ENCODE results near the gene DHX16.
A peak's percentile ranks its signal among the peaks of the same experiment; 100 is the strongest.

DHX16 gene

DNA sequence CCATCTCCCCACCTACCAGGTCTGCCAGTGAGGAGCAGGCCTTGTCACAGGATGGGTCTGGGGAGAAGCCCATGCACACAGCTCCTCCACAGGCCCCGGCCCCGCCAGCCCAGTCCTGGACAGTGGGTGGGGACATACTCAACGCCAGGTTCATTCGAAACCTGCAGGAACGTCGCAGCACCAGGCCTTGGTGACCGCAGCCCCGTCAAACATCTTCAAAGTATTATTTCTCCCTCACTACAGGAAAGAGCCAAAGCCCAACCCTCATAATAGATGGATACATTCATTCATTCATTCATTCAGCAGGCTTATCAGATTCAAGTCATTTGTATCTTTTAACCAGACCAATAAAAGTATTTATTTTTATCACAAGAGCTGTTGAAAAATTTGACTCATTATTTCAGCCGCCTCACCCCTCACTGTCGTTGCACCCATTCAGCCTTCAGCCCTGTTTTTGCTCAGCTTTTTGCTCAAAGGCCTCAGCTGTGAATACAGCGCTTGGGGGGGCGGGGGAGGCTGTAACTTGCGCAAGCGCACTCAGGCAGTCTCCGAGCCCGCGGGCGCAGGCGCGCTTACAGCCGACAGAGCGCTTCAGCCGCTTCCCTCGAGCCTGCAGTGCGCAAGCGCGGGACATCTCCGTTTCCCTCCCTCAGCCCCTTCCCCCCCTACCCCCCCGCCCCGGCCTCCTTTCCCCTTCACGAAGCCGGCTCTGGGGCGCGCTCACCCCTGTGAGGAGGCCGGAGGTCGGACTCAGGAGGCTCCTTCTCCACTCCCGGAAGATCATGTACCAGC is 26.2 kb downstream of the DHX16 start, which contains the start of gene C6orf136:
Gene C6orf136 (plus strand): TSS at position 684 of the 792 bp plus-strand sequence. CDS start 99 bp downstream, at position 783.
- in situ Hi-C loops (cut with HindIII; ENCODE audit: low pct_ligation_motif_present, low pct_unique_long_range_greater_than_20kb, low sequenced_read_pairs) = no loop called here
- peak; percentile 88 for DNase-seq

- DNase-seq = no peak
- in situ Hi-C loops (cut with HindIII; ENCODE audit: low pct_ligation_motif_present, low pct_unique_long_range_greater_than_20kb, low sequenced_read_pairs) = no loop called here
Observed at GRCh38 chr6:30645989-30646388, 26.8 kb downstream of the DHX16 start.

- in situ Hi-C loops (cut with HindIII; ENCODE audit: low pct_ligation_motif_present, low pct_unique_long_range_greater_than_20kb, low sequenced_read_pairs) = no loop called here
- DNase-seq = no peak
Observed at GRCh38 chr6:30644769-30645168, 28.0 kb downstream of the DHX16 start.

DNA sequence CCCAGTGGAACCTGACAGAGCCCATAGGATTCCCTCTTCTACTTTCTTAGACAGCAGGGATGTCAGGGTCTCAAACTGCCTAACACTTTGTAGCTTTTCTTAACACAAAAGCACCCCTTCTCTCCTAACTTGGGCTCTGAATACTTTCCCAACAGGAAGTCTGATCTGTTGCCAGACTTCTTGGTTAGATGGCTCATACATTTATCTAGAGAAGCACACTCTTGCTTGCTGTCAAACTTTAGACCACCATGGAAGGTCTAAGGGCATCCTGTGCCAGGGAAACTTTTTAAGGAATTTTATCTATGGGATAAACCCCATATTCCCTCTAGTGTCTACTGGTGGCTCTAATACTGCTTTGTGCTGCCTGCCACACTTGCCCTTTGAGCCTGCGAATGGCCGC is 29.1 kb downstream of the DHX16 start:
- no peak for DNase-seq
- in situ Hi-C loops (cut with HindIII; ENCODE audit: low pct_ligation_motif_present, low pct_unique_long_range_greater_than_20kb, low sequenced_read_pairs) = no loop called here

- in situ Hi-C loops (cut with HindIII; ENCODE audit: low pct_ligation_motif_present, low pct_unique_long_range_greater_than_20kb, low sequenced_read_pairs) = no loop called here
- DNase-seq = no peak
Observed at GRCh38 chr6:30641048-30641447, 31.8 kb downstream of the DHX16 start.

- DNase-seq = no peak
- in situ Hi-C loops (cut with HindIII; ENCODE audit: low pct_ligation_motif_present, low pct_unique_long_range_greater_than_20kb, low sequenced_read_pairs) = no loop called here
Observed at GRCh38 chr6:30640481-30640880, 32.3 kb downstream of the DHX16 start.

DNA sequence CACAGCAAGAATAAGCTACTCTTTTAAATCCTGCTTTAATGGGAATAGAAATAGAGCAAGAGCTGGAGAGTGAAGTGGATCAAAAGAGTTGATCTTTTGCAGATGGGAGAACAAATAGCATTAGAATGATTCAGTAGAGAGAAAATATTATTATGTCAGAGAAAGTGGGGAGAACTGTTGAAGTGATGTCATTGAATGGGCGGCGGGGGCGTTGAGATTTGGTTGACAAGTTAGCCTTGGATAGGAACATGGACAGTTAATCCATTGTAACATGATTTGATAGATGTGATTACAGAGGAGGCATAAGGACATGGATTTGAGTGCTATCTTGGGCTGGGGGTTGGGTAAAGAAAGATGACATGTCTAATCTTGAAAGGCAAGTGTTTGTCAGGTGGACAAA is 37.0 kb downstream of the DHX16 start:
- DNase-seq = no peak
- in situ Hi-C loops (cut with HindIII; ENCODE audit: low pct_ligation_motif_present, low pct_unique_long_range_greater_than_20kb, low sequenced_read_pairs) = no loop called here

DNA sequence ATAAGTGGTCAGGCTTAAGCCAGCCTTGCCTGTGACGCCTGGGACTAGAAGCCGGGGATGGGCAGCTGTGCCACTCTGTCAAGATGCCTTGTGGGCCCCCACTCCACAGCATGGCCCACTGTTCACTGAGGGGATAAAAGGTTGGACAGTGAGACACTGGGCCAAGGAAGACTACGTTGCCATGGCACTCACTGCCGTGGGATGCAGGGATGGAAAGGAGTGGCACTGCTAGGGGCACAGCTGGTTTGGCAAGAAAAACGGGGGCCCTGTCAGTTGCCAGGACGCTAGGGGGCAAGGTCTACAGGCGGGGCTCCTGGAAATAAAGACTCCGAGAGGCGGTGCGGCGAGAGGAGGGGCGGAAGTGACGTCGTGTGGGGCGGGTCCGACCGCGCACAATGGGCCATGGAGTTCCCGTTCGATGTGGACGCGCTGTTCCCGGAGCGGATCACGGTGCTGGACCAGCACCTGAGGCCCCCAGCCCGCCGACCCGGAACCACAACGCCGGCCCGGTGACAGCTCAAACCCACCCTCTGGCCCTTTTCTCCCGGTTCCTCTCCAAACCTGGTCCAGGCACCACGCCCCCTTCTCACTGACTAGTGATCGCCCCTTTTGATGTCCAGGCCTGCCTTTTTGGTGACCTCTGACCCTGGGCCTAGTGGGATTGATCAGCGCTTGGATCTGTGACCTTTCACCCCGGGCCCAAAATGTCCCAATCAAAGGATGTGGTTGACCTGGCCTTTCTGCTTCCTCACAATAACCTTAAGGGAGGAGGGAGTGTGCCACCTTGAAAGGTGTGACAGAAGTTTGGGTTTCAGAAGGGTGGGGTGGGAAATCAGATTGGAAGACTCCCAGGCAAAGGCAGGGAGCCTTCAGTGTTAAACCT is 46.1 kb downstream of the DHX16 start, which contains the start of gene ATAT1:
Gene ATAT1 (plus strand): TSS at position 391 of the 883 bp plus-strand sequence.
- in situ Hi-C loops (cut with HindIII; ENCODE audit: low pct_ligation_motif_present, low pct_unique_long_range_greater_than_20kb, low sequenced_read_pairs) = no loop called here
- peak; percentile 81 for DNase-seq

DNA sequence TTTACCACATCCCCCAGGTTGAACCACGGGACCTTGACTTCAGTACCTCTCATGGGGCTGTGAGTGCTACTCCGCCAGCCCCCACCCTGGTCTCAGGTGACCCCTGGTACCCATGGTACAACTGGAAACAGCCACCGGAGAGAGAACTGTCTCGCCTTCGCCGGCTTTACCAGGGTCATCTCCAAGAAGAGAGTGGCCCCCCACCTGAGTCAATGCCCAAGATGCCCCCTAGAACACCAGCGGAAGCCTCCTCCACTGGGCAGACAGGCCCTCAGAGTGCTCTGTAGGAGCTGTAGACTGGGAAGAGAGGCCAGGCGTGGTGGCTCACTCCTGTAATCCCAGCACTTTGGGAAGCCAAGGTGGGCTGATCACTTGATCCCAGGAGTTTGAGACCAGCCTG is 47.3 kb downstream of the DHX16 start:
- DNase-seq = no peak
- in situ Hi-C loops (cut with HindIII; ENCODE audit: low pct_ligation_motif_present, low pct_unique_long_range_greater_than_20kb, low sequenced_read_pairs) = no loop called here

DNA sequence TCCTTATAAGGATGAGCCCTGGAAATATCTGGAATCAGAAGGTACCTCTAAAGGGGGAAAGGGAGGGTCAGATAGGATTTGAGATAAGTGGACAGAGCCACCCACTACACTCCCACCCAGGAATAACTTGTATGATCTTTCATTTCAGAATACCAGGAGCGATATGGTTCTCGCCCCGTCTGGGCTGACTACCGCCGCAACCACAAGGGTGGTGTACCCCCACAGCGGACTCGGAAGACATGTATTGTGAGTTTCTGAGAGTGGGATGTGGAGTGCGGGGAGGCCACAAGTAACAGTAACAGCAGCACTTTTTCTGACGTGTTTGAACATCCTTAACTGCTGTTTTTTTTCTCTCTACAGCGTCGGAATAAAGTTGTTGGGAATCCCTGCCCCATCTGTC is 53.2 kb downstream of the DHX16 start:
- no peak for DNase-seq
- in situ Hi-C loops (cut with HindIII; ENCODE audit: low pct_ligation_motif_present, low pct_unique_long_range_greater_than_20kb, low sequenced_read_pairs) = no loop called here

DNA sequence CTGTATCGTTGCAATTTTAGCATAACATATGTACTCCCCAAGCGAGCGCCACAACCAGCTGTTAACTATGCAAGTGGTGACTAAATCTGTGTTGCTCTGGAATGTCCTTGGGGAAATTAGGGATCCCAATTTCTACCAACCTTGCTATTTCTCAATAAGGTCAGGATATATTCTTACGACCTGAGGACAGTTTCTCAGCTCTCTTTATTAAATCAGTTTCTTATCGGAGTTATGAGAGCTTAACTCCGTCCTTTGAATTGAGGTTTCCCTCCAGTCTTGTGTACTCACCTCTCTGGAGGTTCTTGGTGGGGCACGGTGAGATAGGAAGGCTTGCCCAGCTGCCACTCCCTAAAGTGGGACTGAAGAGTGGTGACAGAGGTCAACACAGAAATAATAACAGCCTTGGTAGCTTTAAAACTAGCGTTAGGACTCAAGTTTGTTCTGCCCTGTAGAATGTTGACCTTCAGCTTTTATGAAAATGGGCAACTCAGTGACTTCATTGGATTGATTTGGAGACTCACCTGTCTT is 54.5 kb downstream of the DHX16 start:
- in situ Hi-C loops (cut with HindIII; ENCODE audit: low pct_ligation_motif_present, low pct_unique_long_range_greater_than_20kb, low sequenced_read_pairs) = no loop called here
- no peak for DNase-seq

- peak; percentile 95 for DNase-seq
- in situ Hi-C loops (cut with HindIII; ENCODE audit: low pct_ligation_motif_present, low pct_unique_long_range_greater_than_20kb, low sequenced_read_pairs) = no loop called here
Observed at GRCh38 chr6:30617565-30618269, 55.1 kb downstream of the DHX16 start, which contains the start of gene MRPS18B. Gene MRPS18B (plus strand): TSS chr6:30617840. CDS start chr6:30617866, 26 bp downstream.

- DNase-seq = peak; percentile 99
- in situ Hi-C loops (cut with HindIII; ENCODE audit: low pct_ligation_motif_present, low pct_unique_long_range_greater_than_20kb, low sequenced_read_pairs) = no loop called here
Observed at GRCh38 chr6:30616811-30617564, 55.8 kb downstream of the DHX16 start, which contains the start of gene PPP1R10. Gene PPP1R10 (minus strand): TSS chr6:30617243. CDS start chr6:30609944, 7,299 bp downstream.

GRCh38 chr6:30615958-30616810 is 56.6 kb downstream of the DHX16 start:
- in situ Hi-C loops (cut with HindIII; ENCODE audit: low pct_ligation_motif_present, low pct_unique_long_range_greater_than_20kb, low sequenced_read_pairs) = no loop called here
- peak; percentile 30 for DNase-seq

DNA sequence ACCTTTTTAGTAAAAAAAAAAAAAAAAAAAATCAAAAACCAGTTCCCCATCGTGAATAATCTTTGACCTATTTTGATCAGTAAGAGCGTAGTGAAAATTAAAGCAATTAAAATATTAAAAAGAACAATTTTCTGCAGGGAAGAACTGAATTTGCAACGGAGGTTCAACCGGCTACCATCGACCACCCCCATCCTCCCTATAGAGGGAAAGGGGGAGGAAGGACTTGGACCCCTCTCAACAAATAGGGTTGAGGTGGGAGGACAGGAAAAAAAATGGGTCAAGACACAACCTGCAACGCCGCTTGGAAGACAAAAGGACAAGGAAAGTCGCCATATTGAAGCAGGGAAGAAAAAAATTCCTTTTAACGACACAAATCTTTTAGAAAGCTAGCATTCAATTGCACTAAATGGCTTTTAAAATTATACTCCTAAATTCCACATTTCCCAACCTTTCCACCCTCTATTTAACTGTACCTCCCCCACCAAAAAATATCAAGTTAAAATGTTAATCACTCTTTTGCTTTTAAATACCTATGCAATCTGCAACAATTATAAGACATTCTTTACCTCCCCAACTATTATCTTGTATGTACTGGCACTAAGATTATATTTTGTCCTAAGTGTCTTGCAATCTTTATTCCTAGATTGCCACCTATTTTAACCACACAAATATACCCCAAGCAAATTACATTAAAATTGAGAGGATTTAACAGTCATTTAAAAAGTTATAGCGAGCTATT is 57.4 kb downstream of the DHX16 start:
- DNase-seq = peak; percentile 82
- in situ Hi-C loops (cut with HindIII; ENCODE audit: low pct_ligation_motif_present, low pct_unique_long_range_greater_than_20kb, low sequenced_read_pairs) = no loop called here

DNA sequence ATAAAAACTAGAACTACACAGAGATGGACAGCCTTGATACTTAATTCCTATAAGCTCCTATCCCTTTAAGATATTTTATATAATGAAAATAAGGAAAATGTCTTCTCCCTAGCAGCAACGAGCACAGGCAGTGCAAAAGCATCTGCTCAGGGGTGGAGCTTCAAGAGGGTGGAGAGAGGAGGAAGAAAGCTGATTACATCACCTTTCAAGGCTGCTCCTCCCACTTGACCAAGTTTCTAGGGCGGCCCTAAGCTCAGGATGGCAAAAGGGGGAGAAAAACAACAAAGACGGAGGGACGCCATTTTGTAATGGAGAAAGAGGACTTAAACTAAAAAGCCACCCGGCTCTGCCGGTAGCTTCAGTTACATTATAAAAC is 58.0 kb downstream of the DHX16 start:
- DNase-seq = peak; percentile 96
- in situ Hi-C loops (cut with HindIII; ENCODE audit: low pct_ligation_motif_present, low pct_unique_long_range_greater_than_20kb, low sequenced_read_pairs) = no loop called here

All from ACHN (cell line).